ENCODE measurements around the gene IMMP2L.

The IMMP2L gene

GRCh38 chr7:110894111-110894510 lies 668.2 kb downstream of the IMMP2L start:
- no peak for DNase-seq

DNA sequence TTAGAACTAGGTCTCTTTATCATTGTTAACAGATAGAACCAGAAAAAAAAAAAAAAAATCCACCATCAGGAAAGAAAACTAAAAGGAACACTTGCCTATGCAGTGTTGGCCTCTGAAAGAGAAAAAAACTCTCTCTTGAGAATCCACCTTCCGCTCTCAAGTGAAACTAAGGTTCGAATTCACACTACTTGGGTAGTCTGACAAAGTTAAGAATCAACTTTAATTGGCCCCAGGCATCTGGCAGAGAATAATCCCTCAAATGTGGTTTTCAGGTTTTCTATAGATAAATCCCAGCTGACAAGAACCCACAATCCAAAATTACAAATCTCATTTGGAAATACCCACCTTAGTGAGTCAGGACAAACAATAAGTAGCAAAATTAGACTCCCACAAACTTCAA lies 671.1 kb downstream of the IMMP2L start:
- no peak for DNase-seq

DNA sequence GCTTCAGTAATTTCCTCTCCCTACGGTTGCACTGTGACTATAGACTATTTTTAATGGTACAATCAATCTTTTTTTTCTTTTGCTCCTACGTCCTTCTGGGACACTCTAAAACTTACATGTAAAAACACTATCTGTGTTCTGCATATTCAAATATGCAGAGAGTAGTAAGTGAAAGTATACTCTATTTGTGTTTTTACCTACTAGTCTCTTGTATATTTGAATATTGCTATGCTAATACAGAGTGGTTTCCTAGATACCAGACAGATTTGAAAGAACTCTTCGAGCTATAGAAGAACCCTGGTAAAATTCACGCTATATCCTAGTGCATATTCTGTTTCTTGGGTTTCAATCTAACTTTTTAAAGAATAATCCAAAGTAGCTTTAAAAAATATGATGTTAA lies 672.2 kb downstream of the IMMP2L start:
- no peak for DNase-seq

- DNase-seq = no peak
Observed at GRCh38 chr7:110889335-110889734, 673.0 kb downstream of the IMMP2L start.

GRCh38 chr7:110888641-110889040 lies 673.7 kb downstream of the IMMP2L start:
- DNase-seq = no peak

GRCh38 chr7:110885474-110885873 lies 676.8 kb downstream of the IMMP2L start:
- DNase-seq = no peak

DNA sequence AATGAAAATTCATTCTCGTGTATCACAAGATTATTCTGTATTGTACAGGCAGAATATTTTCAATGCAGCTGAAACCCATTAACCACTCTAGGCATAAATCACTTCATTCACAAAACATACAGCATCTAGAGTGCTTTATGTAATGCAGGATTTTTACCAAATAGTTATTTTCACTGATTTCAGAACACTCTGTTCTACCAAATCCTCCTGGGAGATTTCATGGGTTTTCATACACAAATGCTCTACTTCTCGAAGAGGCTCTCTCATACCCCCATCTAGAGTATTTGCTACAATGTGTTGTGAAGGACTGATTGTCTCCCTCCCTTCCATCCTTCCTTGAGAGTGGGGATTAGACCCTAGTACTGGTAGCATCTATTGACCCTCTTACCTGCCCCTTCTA lies 680.6 kb downstream of the IMMP2L start:
- DNase-seq = no peak

- DNase-seq = no peak
Observed at GRCh38 chr7:110880971-110881370, 681.3 kb downstream of the IMMP2L start.

GRCh38 chr7:110877016-110877415 lies 685.3 kb downstream of the IMMP2L start:
- DNase-seq = no peak

GRCh38 chr7:110875346-110875745 lies 686.9 kb downstream of the IMMP2L start:
- DNase-seq = no peak

DNA sequence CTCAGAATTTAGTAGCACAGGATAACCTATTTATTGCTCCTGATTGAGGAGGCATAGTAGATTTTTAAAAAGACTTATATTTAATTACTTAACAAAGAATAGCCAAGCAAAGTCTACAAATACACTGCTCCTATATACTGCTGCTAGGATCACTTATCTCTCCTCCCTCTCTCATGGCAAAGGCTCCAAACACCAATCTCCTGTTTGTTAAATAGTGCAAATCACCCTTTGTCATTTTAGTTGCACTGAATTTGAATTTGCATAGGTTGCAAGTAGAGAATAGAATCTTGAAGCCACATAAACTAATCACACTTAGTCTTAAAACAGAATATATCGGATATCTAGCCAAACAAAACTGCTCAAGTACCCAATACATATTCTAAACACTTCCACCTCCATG lies 690.4 kb downstream of the IMMP2L start:
- DNase-seq = no peak

- no peak for DNase-seq
Observed at GRCh38 chr7:110870926-110871325, 691.4 kb downstream of the IMMP2L start.

DNA sequence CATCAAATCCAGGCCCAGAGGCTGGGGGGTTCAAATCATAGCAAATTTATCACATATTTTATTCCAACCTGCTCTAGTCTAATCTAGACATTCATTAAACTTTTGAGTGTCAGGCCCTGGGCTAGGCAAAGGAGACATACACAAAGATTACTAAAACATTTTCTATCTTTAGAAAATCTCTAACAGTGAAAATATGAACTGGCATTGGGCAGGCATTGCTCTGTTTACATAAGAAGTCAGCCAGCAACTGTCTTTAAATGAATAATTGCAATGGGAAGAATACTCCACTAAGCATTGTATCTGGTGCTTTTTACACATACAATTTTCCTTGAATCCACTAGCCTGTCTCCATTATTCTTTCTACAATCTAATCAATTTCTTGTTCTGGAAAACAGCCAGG lies 693.8 kb downstream of the IMMP2L start:
- no peak for DNase-seq

DNA sequence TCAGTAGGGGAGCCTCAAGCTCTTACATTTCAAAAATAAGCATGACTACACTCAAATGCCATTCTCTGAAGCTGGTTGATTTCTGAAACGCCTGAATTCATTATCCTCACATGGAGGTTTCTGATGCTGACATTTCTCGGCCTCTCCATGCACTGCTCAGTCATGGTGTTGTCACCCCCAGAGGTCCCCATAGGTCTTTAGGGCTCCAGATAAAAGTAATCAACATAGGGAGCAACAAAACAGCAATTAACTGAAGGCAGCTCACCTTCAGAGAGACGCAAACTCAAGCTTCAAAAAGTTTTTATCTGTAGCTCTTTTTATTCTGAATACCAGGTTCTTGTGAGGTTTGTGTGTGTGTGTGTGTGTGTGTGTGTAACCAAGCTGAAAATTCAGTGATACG lies 694.5 kb downstream of the IMMP2L start:
- no peak for DNase-seq

- no peak for DNase-seq
Observed at GRCh38 chr7:110863258-110863657, 699.0 kb downstream of the IMMP2L start.

DNA sequence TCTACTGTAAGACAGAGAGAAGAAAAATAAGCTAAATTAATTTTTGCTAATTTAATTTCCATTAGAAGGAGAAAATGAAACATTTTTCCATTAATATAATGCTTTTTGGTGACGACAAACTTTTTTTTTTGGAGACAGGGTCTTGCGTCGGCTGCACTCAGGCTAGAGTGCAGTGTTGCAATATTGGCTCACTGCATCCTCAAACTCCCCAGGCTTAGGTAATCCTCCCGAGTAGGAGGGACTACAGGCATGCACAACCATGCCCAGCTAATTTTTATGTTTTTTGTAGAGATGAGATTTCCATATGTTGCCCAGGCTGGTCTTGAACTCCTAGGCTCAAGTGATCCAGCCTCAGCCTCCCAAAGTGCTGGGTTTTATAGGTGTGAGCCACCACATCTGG lies 701.1 kb downstream of the IMMP2L start:
- no peak for DNase-seq

DNA sequence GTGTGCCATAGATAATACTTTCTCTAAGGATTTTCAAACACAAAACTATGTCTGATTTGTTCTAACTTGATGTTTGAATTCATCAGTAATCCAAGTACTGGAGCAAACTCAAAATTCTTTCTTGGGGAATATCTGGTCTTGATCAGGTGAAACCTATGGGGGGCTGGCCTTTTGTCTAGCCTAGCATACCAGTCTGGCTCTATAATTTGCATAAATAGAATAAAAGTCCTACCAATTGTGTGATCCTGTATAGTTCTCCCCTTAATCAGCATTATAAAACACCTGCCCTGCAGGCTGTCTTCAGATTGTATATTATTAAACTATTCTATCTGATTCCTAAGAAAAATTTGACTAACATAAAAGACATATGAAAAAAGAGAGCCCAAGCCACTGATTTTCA lies 705.2 kb downstream of the IMMP2L start:
- DNase-seq = no peak

- DNase-seq = no peak
Observed at GRCh38 chr7:110856704-110857103, 705.6 kb downstream of the IMMP2L start.

DNA sequence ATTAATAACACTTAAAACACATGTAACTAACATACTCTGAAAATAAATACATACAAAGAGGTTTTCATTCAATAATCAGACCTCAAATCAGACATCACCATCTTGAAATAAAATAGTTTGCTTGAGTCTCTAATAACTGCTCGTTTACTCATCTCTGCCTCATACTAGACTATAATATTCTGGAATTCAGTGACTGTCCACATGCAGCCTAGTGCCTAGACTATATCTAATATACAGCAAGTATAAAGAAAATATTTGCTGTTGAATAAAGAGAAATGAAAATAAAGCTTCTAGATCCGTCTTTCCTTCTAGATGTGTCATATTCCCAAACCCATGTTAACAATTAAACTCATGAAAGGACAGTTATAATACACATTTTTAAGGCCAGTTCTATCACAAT lies 707.6 kb downstream of the IMMP2L start:
- no peak for DNase-seq

- DNase-seq = no peak
Observed at GRCh38 chr7:110854166-110854565, 708.1 kb downstream of the IMMP2L start.

GRCh38 chr7:110853263-110853662 lies 709.0 kb downstream of the IMMP2L start:
- no peak for DNase-seq

GRCh38 chr7:110852156-110852940 lies 709.9 kb downstream of the IMMP2L start:
- DNase-seq = no peak

DNA sequence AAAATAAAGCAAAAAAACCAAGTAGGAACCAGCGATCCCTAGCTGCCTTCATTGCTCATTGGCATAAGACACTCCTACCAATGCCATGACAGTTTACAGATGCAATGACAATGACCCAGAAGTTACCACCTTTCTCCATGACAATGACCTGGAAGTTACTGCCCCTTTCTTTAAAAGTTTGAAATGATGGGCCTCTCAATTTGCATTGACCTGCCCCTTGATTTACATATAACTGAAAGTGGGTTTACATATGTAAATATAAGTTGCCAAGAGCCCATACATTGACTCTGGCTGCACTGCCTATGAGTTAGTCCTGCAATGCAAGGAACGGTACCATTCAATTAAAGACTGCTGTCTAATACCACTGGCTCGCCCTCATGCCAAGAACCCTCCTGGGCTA lies 712.1 kb downstream of the IMMP2L start:
- no peak for DNase-seq

DNA sequence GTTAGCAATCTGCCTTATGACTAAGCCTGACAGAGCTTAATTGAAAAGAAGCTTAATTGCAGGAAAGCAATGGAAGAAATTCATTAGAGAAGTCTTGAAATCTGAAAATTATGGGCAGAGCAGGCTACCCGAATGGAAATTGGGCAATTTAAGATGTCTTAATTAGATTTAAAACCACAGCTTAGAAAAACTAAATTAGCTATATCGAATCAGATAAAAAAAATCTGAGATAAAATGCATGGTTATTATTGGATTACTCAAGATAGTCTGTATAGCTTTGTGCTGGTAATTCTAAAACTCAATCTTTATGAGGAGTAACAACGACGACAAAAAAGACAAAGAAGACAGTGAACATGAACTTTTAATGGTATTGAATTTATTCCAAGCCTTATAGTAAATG lies 719.5 kb downstream of the IMMP2L start:
- DNase-seq = no peak

- no peak for DNase-seq
Observed at GRCh38 chr7:110841840-110842545, 720.3 kb downstream of the IMMP2L start.

Measured in hematopoietic multipotent progenitor cell treated with erythropoietin and hydrocortisone succinate and interleukin-3 and kit ligand, for 6 days (in vitro differentiated cells).